HepG2 (cell line): ENCODE data around the gene ENTPD2. TPM values are rescaled to one million over a fixed set of nuclear protein-coding genes. Genes with fewer than 3 reads are reported as not detected.

Experiments
- CAMTA2 ChIP-seq: sonication (generic); formaldehyde crosslinking; IDR thresholded peaks from 2 replicates; pipeline ENCODE4 v1.4.0; 2020; ENCODE audit warnings: mild to moderate bottlenecking, missing genetic modification reagents, borderline replicate concordance
- CC2D1A ChIP-seq: sonication (generic); formaldehyde crosslinking; IDR thresholded peaks from 2 replicates; pipeline ENCODE4 v1.8.1; 2023; ENCODE audit warnings: mild to moderate bottlenecking, missing genetic modification reagents
- CHD2 ChIP-seq: IDR thresholded peaks from 2 replicates; pipeline ENCODE4 v1.6.1; 2011; ENCODE audit warnings: low read depth, low read length, improper control_type of control experiment
- CREB1 ChIP-seq, 2 experiments: fragments of 450-650 bp in 1 of 2; IDR thresholded peaks; 2 replicates each; pipeline ENCODE4 v1.6.1; 2016 to 2017; ENCODE audit warnings: control low read depth in 1 of 2, mild to moderate bottlenecking in 1 of 2, missing compliant biosample characterization in 1 of 2, missing genetic modification characterization in 1 of 2
- GABPB1 ChIP-seq: IDR thresholded peaks from 2 replicates; pipeline ENCODE4 v1.6.1; 2016; ENCODE audit warnings: mild to moderate bottlenecking, missing genetic modification reagents, moderate library complexity, missing compliant biosample characterization
- GZF1 ChIP-seq: sonication (generic); formaldehyde crosslinking; IDR thresholded peaks from 2 replicates; pipeline ENCODE4 v1.5.1; 2020; ENCODE audit warnings: mild to moderate bottlenecking, missing genetic modification reagents
- HNRNPH1 ChIP-seq: fragments of 200-400 bp; formaldehyde crosslinking; optimal IDR thresholded peaks from 2 replicates; pipeline ENCODE3; 2017; ENCODE audit warnings: mild to moderate bottlenecking, low read depth, low read length
- MAFG ChIP-seq: sonication (generic); formaldehyde crosslinking; IDR thresholded peaks from 2 replicates; pipeline ENCODE4 v1.5.1; 2020; ENCODE audit warnings: mild to moderate bottlenecking, missing genetic modification reagents
- NAIF1 ChIP-seq: sonication (generic); formaldehyde crosslinking; IDR thresholded peaks from 2 replicates; pipeline ENCODE4 v1.5.0; 2020; ENCODE audit warnings: mild to moderate bottlenecking, missing genetic modification reagents, borderline replicate concordance
- NR2F6 ChIP-seq, 2 experiments: IDR thresholded peaks; 2 replicates each; pipeline ENCODE4 v1.6.1; 2016; ENCODE audit warnings: antibody characterized with exemption in 1 of 2, mild to moderate bottlenecking in 1 of 2
- PAWR ChIP-seq: sonication (generic); formaldehyde crosslinking; IDR thresholded peaks from 2 replicates; pipeline ENCODE4 v1.4.0; 2020; ENCODE audit warnings: missing genetic modification reagents, mild to moderate bottlenecking, borderline replicate concordance
- SNAPC2 ChIP-seq: sonication (generic); formaldehyde crosslinking; IDR thresholded peaks from 2 replicates; pipeline ENCODE4 v1.8.1; 2022; ENCODE audit warnings: mild to moderate bottlenecking, missing genetic modification reagents
- SPEN ChIP-seq: sonication (generic); formaldehyde crosslinking; IDR thresholded peaks from 2 replicates; pipeline ENCODE4 v1.5.1; 2020; ENCODE audit warnings: low read depth, mild to moderate bottlenecking, missing genetic modification reagents
- SRSF1 ChIP-seq: fragments of 200-400 bp; formaldehyde crosslinking; optimal IDR thresholded peaks from 2 replicates; pipeline ENCODE3; 2017; ENCODE audit warnings: mild to moderate bottlenecking, low read depth, low read length, moderate library complexity
- TAF15 ChIP-seq: fragments of 200-400 bp; formaldehyde crosslinking; IDR thresholded peaks from one replicate; pipeline ENCODE4 v1.6.1; 2018; ENCODE audit warnings: mild to moderate bottlenecking, low read depth, low read length; ENCODE audit not compliant: poor library complexity, severe bottlenecking
- ZNF713 ChIP-seq: sonication (generic); formaldehyde crosslinking; IDR thresholded peaks from 2 replicates; pipeline ENCODE4 v1.4.0; 2020; ENCODE audit warnings: mild to moderate bottlenecking, missing genetic modification reagents
- ZNF768 ChIP-seq: sonication (generic); formaldehyde crosslinking; IDR thresholded peaks from 2 replicates; pipeline ENCODE4 v1.4.0; 2020; ENCODE audit warnings: missing genetic modification reagents
- ZNF816 ChIP-seq: sonication (generic); formaldehyde crosslinking; IDR thresholded peaks from 2 replicates; pipeline ENCODE4 v1.8.0; 2022; ENCODE audit warnings: missing genetic modification reagents, mild to moderate bottlenecking, borderline replicate concordance
- polyA plus RNA-seq, 8 experiments: library from polyadenylated mRNA; depleted of rRNA in 3 of 8; stranded (reverse) in 7 of 8; unstranded in 1 of 8; fragments of >200 nt; fragmentation: Illumina TruSeq in 4 of 8; extraction: Trizol in 4 of 8; gene quantifications; 2 replicates each; pipeline versions ENCODE4 v1.2.1 to v1.2.3, GENCODE V29; 2011 to 2016; ENCODE audit warnings: low read depth in 4 of 8, missing spikeins in 1 of 8, mixed read lengths in 1 of 8; ENCODE audit not compliant: insufficient read depth in 1 of 8
- total RNA-seq, 5 experiments: library from RNA; depleted of rRNA; stranded (reverse); fragments of >200 nt; fragmentation: Illumina TruSeq; extraction: Trizol; gene quantifications; 2 replicates each; pipeline ENCODE4 v1.2.3, GENCODE V29; 2016; ENCODE audit warnings: low read depth in 1 of 5
- TF ChIP-seq, protein P1 (sequence below): sonication (generic); formaldehyde crosslinking; IDR thresholded peaks from 2 replicates; pipeline ENCODE4 v1.5.0; 2020; ENCODE audit warnings: mild to moderate bottlenecking, missing genetic modification reagents, moderate library complexity
- TF ChIP-seq, protein P2 (sequence below): sonication (generic); formaldehyde crosslinking; IDR thresholded peaks from 2 replicates; pipeline ENCODE4 v1.4.0; 2020; ENCODE audit warnings: low read depth, mild to moderate bottlenecking, missing genetic modification reagents
- TF ChIP-seq, protein P3 (sequence below): sonication (generic); formaldehyde crosslinking; IDR thresholded peaks from 2 replicates; pipeline ENCODE4 v1.4.0; 2020; ENCODE audit warnings: mild to moderate bottlenecking, missing genetic modification reagents
- TF ChIP-seq, protein P4 (sequence below): sonication (generic); formaldehyde crosslinking; IDR thresholded peaks from 2 replicates; pipeline ENCODE4 v1.5.0; 2020; ENCODE audit warnings: missing genetic modification reagents, mild to moderate bottlenecking, borderline replicate concordance
- TF ChIP-seq, protein P5 (sequence below): sonication (generic); formaldehyde crosslinking; IDR thresholded peaks from 2 replicates; pipeline ENCODE4 v1.8.0; 2022; ENCODE audit warnings: mild to moderate bottlenecking, missing genetic modification reagents, moderate library complexity

ENTPD2 gene
- total and polyA plus RNA-seq, 2 of the 13 experiments (the other 11 are each of a cell fraction or from before 2014, with no cell fraction given) = 0.95 to 3.2 TPM

DNA sequence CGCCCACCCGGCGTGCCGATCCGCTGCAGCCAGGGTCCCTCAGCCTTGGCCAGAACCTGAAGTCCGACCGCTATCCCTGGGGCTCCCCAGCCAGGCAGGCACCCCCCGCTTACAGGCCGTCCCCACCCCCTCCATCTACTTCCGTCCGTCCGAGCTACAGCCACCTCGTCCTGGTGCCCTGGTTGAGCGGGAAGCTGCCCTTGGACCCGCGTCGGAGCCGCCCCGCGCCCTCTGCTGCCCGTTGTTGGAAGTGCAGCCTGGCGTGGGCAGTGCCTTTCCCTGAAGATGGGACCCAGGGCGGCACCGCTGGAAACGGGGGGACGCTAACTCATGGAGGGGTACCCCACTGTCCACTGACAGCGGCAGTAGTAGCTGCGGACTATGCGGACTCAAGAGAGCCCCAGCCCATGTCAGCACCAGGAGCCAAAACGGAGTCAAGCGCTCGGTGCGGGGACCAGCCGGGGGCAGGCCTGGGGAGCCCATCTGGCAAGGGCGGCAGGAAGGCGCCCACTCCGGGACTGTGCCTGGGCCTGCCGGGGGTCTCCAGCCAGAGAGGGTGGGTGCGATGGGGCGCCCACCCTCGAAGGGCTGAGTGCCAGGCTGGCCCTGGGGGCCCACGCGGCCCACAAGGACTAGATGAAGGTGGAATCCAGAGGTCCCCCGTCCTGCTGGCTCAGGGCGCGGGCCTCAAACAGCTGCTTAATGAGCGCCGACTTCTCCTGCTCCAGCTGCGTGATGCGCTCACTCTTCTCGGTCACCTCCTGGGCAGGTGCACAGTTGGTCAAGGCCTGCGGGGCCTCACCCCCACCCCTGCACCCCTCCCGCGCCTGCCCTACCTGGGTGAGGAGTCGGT is 10.4 kb upstream of the ENTPD2 start (continued):
- TF ChIP-seq ZNF768 (CRISPR knock-in tag) = no peak
- TF ChIP-seq MAFG = no peak
- no peak for TF ChIP-seq CAMTA2 (CRISPR knock-in tag)
- 0 out of 2 replicates have a peak, but pooled peaks have one; percentile 44 for TF ChIP-seq SPEN (CRISPR knock-in tag)
- TF ChIP-seq, protein P1, sequence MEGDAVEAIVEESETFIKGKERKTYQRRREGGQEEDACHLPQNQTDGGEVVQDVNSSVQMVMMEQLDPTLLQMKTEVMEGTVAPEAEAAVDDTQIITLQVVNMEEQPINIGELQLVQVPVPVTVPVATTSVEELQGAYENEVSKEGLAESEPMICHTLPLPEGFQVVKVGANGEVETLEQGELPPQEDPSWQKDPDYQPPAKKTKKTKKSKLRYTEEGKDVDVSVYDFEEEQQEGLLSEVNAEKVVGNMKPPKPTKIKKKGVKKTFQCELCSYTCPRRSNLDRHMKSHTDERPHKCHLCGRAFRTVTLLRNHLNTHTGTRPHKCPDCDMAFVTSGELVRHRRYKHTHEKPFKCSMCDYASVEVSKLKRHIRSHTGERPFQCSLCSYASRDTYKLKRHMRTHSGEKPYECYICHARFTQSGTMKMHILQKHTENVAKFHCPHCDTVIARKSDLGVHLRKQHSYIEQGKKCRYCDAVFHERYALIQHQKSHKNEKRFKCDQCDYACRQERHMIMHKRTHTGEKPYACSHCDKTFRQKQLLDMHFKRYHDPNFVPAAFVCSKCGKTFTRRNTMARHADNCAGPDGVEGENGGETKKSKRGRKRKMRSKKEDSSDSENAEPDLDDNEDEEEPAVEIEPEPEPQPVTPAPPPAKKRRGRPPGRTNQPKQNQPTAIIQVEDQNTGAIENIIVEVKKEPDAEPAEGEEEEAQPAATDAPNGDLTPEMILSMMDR (CRISPR knock-in tag) = peak; percentile 98
- no peak for TF ChIP-seq CC2D1A (CRISPR knock-in tag)
- TF ChIP-seq NR2F6 (IDR thresholded peaks at IDR 0.05) = no peak
- 0 out of 2 replicates have a peak, but pooled peaks have one; percentile 45 for TF ChIP-seq NR2F6 (CRISPR knock-in tag; IDR thresholded peaks at IDR 0.05)
- peak; percentile 73 for TF ChIP-seq GABPB1 (CRISPR knock-in tag)
- no peak for TF ChIP-seq CREB1 (IDR thresholded peaks at IDR 0.05)
- no peak for TF ChIP-seq CREB1 (CRISPR knock-in tag; IDR thresholded peaks at IDR 0.05)
- no peak for TF ChIP-seq ZNF816 (CRISPR knock-in tag)
- TF ChIP-seq SNAPC2 (CRISPR knock-in tag) = no peak
- TF ChIP-seq CHD2 = no peak
- no peak for TF ChIP-seq GZF1
- TF ChIP-seq PAWR (CRISPR knock-in tag) = no peak
- no peak for TF ChIP-seq HNRNPH1
- TF ChIP-seq SRSF1 = no peak
- TF ChIP-seq, protein P2, sequence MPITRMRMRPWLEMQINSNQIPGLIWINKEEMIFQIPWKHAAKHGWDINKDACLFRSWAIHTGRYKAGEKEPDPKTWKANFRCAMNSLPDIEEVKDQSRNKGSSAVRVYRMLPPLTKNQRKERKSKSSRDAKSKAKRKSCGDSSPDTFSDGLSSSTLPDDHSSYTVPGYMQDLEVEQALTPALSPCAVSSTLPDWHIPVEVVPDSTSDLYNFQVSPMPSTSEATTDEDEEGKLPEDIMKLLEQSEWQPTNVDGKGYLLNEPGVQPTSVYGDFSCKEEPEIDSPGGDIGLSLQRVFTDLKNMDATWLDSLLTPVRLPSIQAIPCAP (CRISPR knock-in tag) = no peak
- no peak for TF ChIP-seq NAIF1 (CRISPR knock-in tag)
- TF ChIP-seq, protein P3, sequence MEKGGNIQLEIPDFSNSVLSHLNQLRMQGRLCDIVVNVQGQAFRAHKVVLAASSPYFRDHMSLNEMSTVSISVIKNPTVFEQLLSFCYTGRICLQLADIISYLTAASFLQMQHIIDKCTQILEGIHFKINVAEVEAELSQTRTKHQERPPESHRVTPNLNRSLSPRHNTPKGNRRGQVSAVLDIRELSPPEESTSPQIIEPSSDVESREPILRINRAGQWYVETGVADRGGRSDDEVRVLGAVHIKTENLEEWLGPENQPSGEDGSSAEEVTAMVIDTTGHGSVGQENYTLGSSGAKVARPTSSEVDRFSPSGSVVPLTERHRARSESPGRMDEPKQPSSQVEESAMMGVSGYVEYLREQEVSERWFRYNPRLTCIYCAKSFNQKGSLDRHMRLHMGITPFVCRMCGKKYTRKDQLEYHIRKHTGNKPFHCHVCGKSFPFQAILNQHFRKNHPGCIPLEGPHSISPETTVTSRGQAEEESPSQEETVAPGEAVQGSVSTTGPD (CRISPR knock-in tag) = no peak
- TF ChIP-seq, protein P4, sequence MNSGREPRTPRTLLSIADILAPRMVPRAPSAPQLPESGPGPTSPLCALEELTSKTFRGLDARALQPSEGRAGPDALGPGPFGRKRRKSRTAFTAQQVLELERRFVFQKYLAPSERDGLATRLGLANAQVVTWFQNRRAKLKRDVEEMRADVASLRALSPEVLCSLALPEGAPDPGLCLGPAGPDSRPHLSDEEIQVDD (CRISPR knock-in tag) = peak; percentile 25; the same call in 1 of the 2 replicates
- no peak for TF ChIP-seq ZNF713 (CRISPR knock-in tag)
- peak; percentile 26 for TF ChIP-seq TAF15
- TF ChIP-seq, protein P5, sequence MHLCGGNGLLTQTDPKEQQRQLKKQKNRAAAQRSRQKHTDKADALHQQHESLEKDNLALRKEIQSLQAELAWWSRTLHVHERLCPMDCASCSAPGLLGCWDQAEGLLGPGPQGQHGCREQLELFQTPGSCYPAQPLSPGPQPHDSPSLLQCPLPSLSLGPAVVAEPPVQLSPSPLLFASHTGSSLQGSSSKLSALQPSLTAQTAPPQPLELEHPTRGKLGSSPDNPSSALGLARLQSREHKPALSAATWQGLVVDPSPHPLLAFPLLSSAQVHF (CRISPR knock-in tag) = no peak
